Peyer's patch (tissue), 4 donors: Measurements from ENCODE around the gene BRD3.

Experiments
- CTCF ChIP-seq, 6 experiments: fragments of 450-650 bp in 4 of 6; fragments of 200-600 bp in 2 of 6; sonication (generic) in 1 of 6; IDR thresholded peaks; one replicate each; pipeline ENCODE4 v1.5.1; 2017 to 2019; ENCODE audit warnings: antibody characterized with exemption in 6 of 6, mild to moderate bottlenecking in 3 of 6, moderate library complexity in 1 of 6
- POLR2A ChIP-seq, 2 donors: fragments of 450-650 bp; IDR thresholded peaks; one replicate each; pipeline ENCODE4 v1.5.1; 2017; ENCODE audit warnings: antibody characterized with exemption in 2 of 2, mild to moderate bottlenecking in 2 of 2, moderate library complexity in 2 of 2

- no peak for TF ChIP-seq CTCF (IDR thresholded peaks at IDR 0.05)
- no peak for TF ChIP-seq POLR2A (IDR thresholded peaks at IDR 0.05)
Measured at GRCh38 chr9:134057751-134058701, 9.8 kb downstream of the BRD3 start.
